ENCODE results near the gene NFAT5.

The NFAT5 gene

GRCh38 chr16:69748694-69749345 lies 183.1 kb downstream of the NFAT5 start:
- DNase-seq, result no peak

GRCh38 chr16:69754143-69754468 lies 188.3 kb downstream of the NFAT5 start:
- DNase-seq, result no peak
